Measurements from ENCODE around the gene MYRIP.

The MYRIP gene

GRCh38 chr3:40242638-40243037, 433.2 kb downstream of the MYRIP start:
- no peak overlapping the region for H3K4me2 ChIP-seq (ENCODE audit: low read depth, low read length, poor library complexity, severe bottlenecking)
- no peak overlapping the region for H3K27ac ChIP-seq (ENCODE audit: low read depth, low read length)
- no peaks in the 10 kb centered on the region for H3K79me2 ChIP-seq (ENCODE audit: insufficient read depth, low read length)
- no peaks in the 10 kb centered on the region for H3K9me2 ChIP-seq (replicated peaks; ENCODE audit: insufficient read depth, low read length)
- no peaks in the 10 kb centered on the region for H3K36me3 ChIP-seq (ENCODE audit: low read length)
- no peak overlapping the region for H3K4me3 ChIP-seq (ENCODE audit: insufficient read depth, low read length, poor library complexity, severe bottlenecking)
- no peak overlapping the region for H2AFZ ChIP-seq (ENCODE audit: low read depth, low read length, severe bottlenecking)
- no peak overlapping the region for H3K9ac ChIP-seq (ENCODE audit: low read length)
- no peaks in the 10 kb centered on the region for H3F3A ChIP-seq (ENCODE audit: insufficient read depth)
- TF ChIP-seq EZH2phosphoT487 (conservative IDR thresholded peaks at IDR 0.05; ENCODE audit: low read length) (no peak), CTCF (IDR thresholded peaks at IDR 0.05; ENCODE audit: insufficient read depth, low read length, poor library complexity, severe bottlenecking) (no peak)
- H3K27me3 ChIP-seq (ENCODE audit: low read length): no peaks in the 10 kb centered on the region
- H4K20me1 ChIP-seq (ENCODE audit: low read depth, low read length): no peaks in the 10 kb centered on the region
- no peaks in the 10 kb centered on the region for H3K9me3 ChIP-seq (ENCODE audit: insufficient read depth, low read length)

GRCh38 chr3:40243056-40243455, 433.6 kb downstream of the MYRIP start:
- Histone ChIP-seq H4K20me1 (ENCODE audit: low read depth, low read length) (no peaks in the 10 kb centered on the region), H3K4me3 (ENCODE audit: insufficient read depth, low read length, poor library complexity, severe bottlenecking) (no peak overlapping the region), H3K9me3 (ENCODE audit: insufficient read depth, low read length) (no peaks in the 10 kb centered on the region), H2AFZ (ENCODE audit: low read depth, low read length, severe bottlenecking) (no peak overlapping the region), H3K36me3 (ENCODE audit: low read length) (no peaks in the 10 kb centered on the region), H3K9ac (ENCODE audit: low read length) (no peak overlapping the region), H3K4me2 (ENCODE audit: low read depth, low read length, poor library complexity, severe bottlenecking) (no peak overlapping the region), H3K9me2 (replicated peaks; ENCODE audit: insufficient read depth, low read length) (no peaks in the 10 kb centered on the region), H3K27ac (ENCODE audit: low read depth, low read length) (no peak overlapping the region), H3K79me2 (ENCODE audit: insufficient read depth, low read length) (no peaks in the 10 kb centered on the region), H3K27me3 (ENCODE audit: low read length) (no peaks in the 10 kb centered on the region), H3F3A (ENCODE audit: insufficient read depth) (no peaks in the 10 kb centered on the region)
- TF ChIP-seq EZH2phosphoT487 (conservative IDR thresholded peaks at IDR 0.05; ENCODE audit: low read length) (no peak), CTCF (IDR thresholded peaks at IDR 0.05; ENCODE audit: insufficient read depth, low read length, poor library complexity, severe bottlenecking) (no peak)

GRCh38 chr3:40247714-40248454, 438.5 kb downstream of the MYRIP start:
- Histone ChIP-seq H4K20me1 (ENCODE audit: low read depth, low read length) (no peaks in the 10 kb centered on the region), H3K27ac (ENCODE audit: low read depth, low read length) (no peak overlapping the region), H3K9me2 (replicated peaks; ENCODE audit: insufficient read depth, low read length) (no peaks in the 10 kb centered on the region), H3K36me3 (ENCODE audit: low read length) (no peaks in the 10 kb centered on the region), H3K4me2 (ENCODE audit: low read depth, low read length, poor library complexity, severe bottlenecking) (no peak overlapping the region), H3K4me3 (ENCODE audit: insufficient read depth, low read length, poor library complexity, severe bottlenecking) (no peak overlapping the region), H3K27me3 (ENCODE audit: low read length) (no peaks in the 10 kb centered on the region), H3K9ac (ENCODE audit: low read length) (no peak overlapping the region), H3F3A (ENCODE audit: insufficient read depth) (no peaks in the 10 kb centered on the region), H3K9me3 (ENCODE audit: insufficient read depth, low read length) (no peaks in the 10 kb centered on the region), H2AFZ (ENCODE audit: low read depth, low read length, severe bottlenecking) (no peak overlapping the region), H3K79me2 (ENCODE audit: insufficient read depth, low read length) (no peaks in the 10 kb centered on the region)
- TF ChIP-seq CTCF (IDR thresholded peaks at IDR 0.05; ENCODE audit: insufficient read depth, low read length, poor library complexity, severe bottlenecking): no peak
- no peak for TF ChIP-seq EZH2phosphoT487 (conservative IDR thresholded peaks at IDR 0.05; ENCODE audit: low read length)

Measured in SU-DHL-6 (cell line).